HepG2 (cell line): ENCODE measurements around the gene ZNF446. TPM values are rescaled to one million over a fixed set of nuclear protein-coding genes. Genes with fewer than 3 reads are reported as not detected.

ENCODE experiments used
- AHR ChIP-seq: IDR thresholded peaks from 2 replicates; pipeline ENCODE4 v1.6.1; 2018; ENCODE audit warnings: missing genetic modification reagents, missing compliant biosample characterization
- FOXK2 ChIP-seq: fragments of 450-650 bp; IDR thresholded peaks from 2 replicates; pipeline ENCODE4 v1.6.1; 2016
- GTF3A ChIP-seq: sonication (generic); formaldehyde crosslinking; conservative IDR thresholded peaks from 2 replicates; pipeline ENCODE4 v1.4.0; 2020; ENCODE audit warnings: mild to moderate bottlenecking, missing genetic modification reagents
- HMGA1 ChIP-seq: sonication (generic); formaldehyde crosslinking; conservative IDR thresholded peaks from 2 replicates; pipeline ENCODE4 v1.4.0; 2020; ENCODE audit warnings: missing genetic modification reagents
- KLF12 ChIP-seq: sonication (generic); formaldehyde crosslinking; IDR thresholded peaks from 2 replicates; pipeline ENCODE4 v1.4.0; 2020; ENCODE audit warnings: missing genetic modification reagents, borderline replicate concordance
- MTF1 ChIP-seq: sonication (generic); formaldehyde crosslinking; IDR thresholded peaks from 2 replicates; pipeline ENCODE4 v1.5.0; 2020; ENCODE audit warnings: missing genetic modification reagents
- MTF2 ChIP-seq: sonication (generic); formaldehyde crosslinking; IDR thresholded peaks from 2 replicates; pipeline ENCODE4 v1.5.0; 2020; ENCODE audit warnings: missing genetic modification reagents, borderline replicate concordance
- PAX8 ChIP-seq: sonication (generic); formaldehyde crosslinking; IDR thresholded peaks from 2 replicates; pipeline ENCODE4 v1.8.0; 2022; ENCODE audit warnings: mild to moderate bottlenecking, missing genetic modification reagents, borderline replicate concordance
- SCMH1 ChIP-seq: sonication (generic); formaldehyde crosslinking; IDR thresholded peaks from 2 replicates; pipeline ENCODE4 v1.9.0; 2021; ENCODE audit warnings: missing genetic modification reagents, mild to moderate bottlenecking, borderline replicate concordance
- SMYD3 ChIP-seq: sonication (generic); formaldehyde crosslinking; IDR thresholded peaks from 2 replicates; pipeline ENCODE4 v1.8.1; 2023; ENCODE audit warnings: mild to moderate bottlenecking, missing genetic modification reagents
- SP1 ChIP-seq, 2 experiments: fragments of 450-650 bp in 1 of 2; sonication (generic) in 1 of 2; formaldehyde crosslinking in 1 of 2; IDR thresholded peaks; 2 replicates each; pipeline versions ENCODE4 v1.4.0 to v1.6.1; 2016 to 2020; ENCODE audit warnings: missing genetic modification reagents in 1 of 2
- SYNCRIP ChIP-seq: fragments of 200-400 bp; formaldehyde crosslinking; IDR thresholded peaks from 2 replicates; pipeline ENCODE4 v1.6.1; 2018; ENCODE audit warnings: mild to moderate bottlenecking, low read depth, low read length; ENCODE audit not compliant: insufficient read depth
- TCF7 ChIP-seq: sonication (generic); IDR thresholded peaks from 2 replicates; pipeline ENCODE4 v1.6.1; 2016; ENCODE audit warnings: antibody characterized with exemption, low read depth
- TOE1 ChIP-seq: sonication (generic); formaldehyde crosslinking; IDR thresholded peaks from 2 replicates; pipeline ENCODE4 v1.4.0; 2020; ENCODE audit warnings: mild to moderate bottlenecking, missing genetic modification reagents
- WIZ ChIP-seq: sonication (generic); formaldehyde crosslinking; IDR thresholded peaks from 2 replicates; pipeline ENCODE4 v1.5.1; 2020; ENCODE audit warnings: mild to moderate bottlenecking, missing genetic modification reagents
- ZNF296 ChIP-seq: sonication (generic); formaldehyde crosslinking; conservative IDR thresholded peaks from 2 replicates; pipeline ENCODE4 v1.5.0; 2020; ENCODE audit warnings: mild to moderate bottlenecking, missing genetic modification reagents
- ZNF33A ChIP-seq: sonication (generic); formaldehyde crosslinking; IDR thresholded peaks from 2 replicates; pipeline ENCODE4 v1.5.1; 2020; ENCODE audit warnings: missing genetic modification reagents, mild to moderate bottlenecking, moderate library complexity, borderline replicate concordance
- ZNF496 ChIP-seq: sonication (generic); formaldehyde crosslinking; IDR thresholded peaks from 2 replicates; pipeline ENCODE4 v1.8.1; 2023; ENCODE audit warnings: mild to moderate bottlenecking, moderate library complexity, missing genetic modification reagents; ENCODE audit not compliant: insufficient replicate concordance
- ZNF619 ChIP-seq: sonication (generic); formaldehyde crosslinking; IDR thresholded peaks from 2 replicates; pipeline ENCODE4 v1.4.0; 2020; ENCODE audit warnings: mild to moderate bottlenecking, missing genetic modification reagents
- ZNF652 ChIP-seq: IDR thresholded peaks from 2 replicates; pipeline ENCODE4 v1.6.1; 2016; ENCODE audit warnings: low read depth, borderline replicate concordance
- polyA plus RNA-seq, 8 experiments: library from polyadenylated mRNA; depleted of rRNA in 3 of 8; stranded (reverse) in 7 of 8; unstranded in 1 of 8; fragments of >200 nt; fragmentation: Illumina TruSeq in 4 of 8; extraction: Trizol in 4 of 8; gene quantifications; 2 replicates each; pipeline versions ENCODE4 v1.2.1 to v1.2.3, GENCODE V29; 2011 to 2016; ENCODE audit warnings: low read depth in 4 of 8, missing spikeins in 1 of 8, mixed read lengths in 1 of 8; ENCODE audit not compliant: insufficient read depth in 1 of 8
- total RNA-seq, 5 experiments: library from RNA; depleted of rRNA; stranded (reverse); fragments of >200 nt; fragmentation: Illumina TruSeq; extraction: Trizol; gene quantifications; 2 replicates each; pipeline ENCODE4 v1.2.3, GENCODE V29; 2016; ENCODE audit warnings: low read depth in 1 of 5
- TF ChIP-seq, protein P1 (sequence below): sonication (generic); formaldehyde crosslinking; IDR thresholded peaks from 2 replicates; pipeline ENCODE4 v1.5.1; 2020; ENCODE audit warnings: missing genetic modification reagents, mild to moderate bottlenecking, borderline replicate concordance
- TF ChIP-seq, protein P2 (sequence below): sonication (generic); formaldehyde crosslinking; IDR thresholded peaks from 2 replicates; pipeline ENCODE4 v1.5.0; 2020; ENCODE audit warnings: mild to moderate bottlenecking, missing genetic modification reagents
- TF ChIP-seq, protein P3 (sequence below): sonication (generic); formaldehyde crosslinking; IDR thresholded peaks from 2 replicates; pipeline ENCODE4 v1.4.0; 2020; ENCODE audit warnings: missing genetic modification reagents

ZNF446 gene
- total and polyA plus RNA-seq, 2 of the 13 experiments (the other 11 are each of a cell fraction or from before 2014, with no cell fraction given), result 3.0 to 3.6 TPM

DNA sequence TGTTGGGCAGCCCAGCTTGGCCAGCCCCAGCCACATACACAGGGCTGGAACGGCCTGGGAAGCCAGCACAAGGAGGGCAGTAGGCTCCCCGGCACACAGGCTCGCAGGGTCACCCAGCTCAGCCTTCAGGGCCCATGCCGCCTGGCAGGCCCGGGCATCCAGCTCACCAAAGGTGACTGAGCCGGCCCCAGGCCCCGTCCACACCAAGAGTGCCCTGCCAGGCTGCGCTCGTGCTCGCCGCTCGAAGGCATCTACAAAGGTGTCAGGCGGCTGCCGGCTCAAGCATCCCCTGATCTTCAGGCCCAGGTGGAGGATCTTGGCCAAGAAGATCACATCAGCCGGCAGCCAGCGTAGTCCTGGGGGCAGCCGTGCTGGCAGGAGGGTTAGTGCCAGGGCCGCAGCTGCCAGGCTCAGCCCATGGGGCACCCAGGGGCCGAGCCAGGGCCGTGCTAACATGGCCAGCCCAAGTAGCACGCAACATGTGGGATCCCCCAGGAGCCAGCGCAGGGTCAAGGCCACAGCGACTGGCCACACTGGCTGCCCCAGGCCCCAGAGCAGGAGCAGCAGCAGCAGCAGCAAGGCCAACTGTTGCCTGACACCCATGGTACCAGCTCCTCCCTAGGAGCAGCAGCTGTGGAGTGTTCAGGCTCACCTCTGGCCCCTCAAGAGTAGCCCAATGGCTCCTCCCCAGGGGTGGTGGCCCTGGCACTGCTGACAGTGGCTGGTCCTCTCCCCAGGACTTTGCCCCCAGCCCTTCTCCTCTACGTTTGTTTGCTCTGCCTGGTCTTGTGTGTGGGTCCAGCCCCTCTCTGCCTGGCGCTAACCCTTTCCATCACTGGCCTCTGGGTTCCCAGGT is 35.4 kb downstream of the ZNF446 start, which contains the start of gene SLC27A5 (continued):
- TF ChIP-seq, protein P1, sequence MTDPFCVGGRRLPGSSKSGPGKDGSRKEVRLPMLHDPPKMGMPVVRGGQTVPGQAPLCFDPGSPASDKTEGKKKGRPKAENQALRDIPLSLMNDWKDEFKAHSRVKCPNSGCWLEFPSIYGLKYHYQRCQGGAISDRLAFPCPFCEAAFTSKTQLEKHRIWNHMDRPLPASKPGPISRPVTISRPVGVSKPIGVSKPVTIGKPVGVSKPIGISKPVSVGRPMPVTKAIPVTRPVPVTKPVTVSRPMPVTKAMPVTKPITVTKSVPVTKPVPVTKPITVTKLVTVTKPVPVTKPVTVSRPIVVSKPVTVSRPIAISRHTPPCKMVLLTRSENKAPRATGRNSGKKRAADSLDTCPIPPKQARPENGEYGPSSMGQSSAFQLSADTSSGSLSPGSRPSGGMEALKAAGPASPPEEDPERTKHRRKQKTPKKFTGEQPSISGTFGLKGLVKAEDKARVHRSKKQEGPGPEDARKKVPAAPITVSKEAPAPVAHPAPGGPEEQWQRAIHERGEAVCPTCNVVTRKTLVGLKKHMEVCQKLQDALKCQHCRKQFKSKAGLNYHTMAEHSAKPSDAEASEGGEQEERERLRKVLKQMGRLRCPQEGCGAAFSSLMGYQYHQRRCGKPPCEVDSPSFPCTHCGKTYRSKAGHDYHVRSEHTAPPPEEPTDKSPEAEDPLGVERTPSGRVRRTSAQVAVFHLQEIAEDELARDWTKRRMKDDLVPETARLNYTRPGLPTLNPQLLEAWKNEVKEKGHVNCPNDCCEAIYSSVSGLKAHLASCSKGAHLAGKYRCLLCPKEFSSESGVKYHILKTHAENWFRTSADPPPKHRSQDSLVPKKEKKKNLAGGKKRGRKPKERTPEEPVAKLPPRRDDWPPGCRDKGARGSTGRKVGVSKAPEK (CRISPR knock-in tag), result no peak
- TF ChIP-seq TCF7, result no peak
- no peak for TF ChIP-seq ZNF296 (CRISPR knock-in tag)
- TF ChIP-seq SP1 (IDR thresholded peaks at IDR 0.05), result no peak
- no peak for TF ChIP-seq SP1 (CRISPR knock-in tag; IDR thresholded peaks at IDR 0.05)
- no peak for TF ChIP-seq KLF12 (CRISPR knock-in tag)
- no peak for TF ChIP-seq HMGA1 (CRISPR knock-in tag)
- no peak for TF ChIP-seq SYNCRIP
- TF ChIP-seq ZNF33A, result no peak
- no peak for TF ChIP-seq ZNF619 (CRISPR knock-in tag)
- no peak for TF ChIP-seq FOXK2
- peak; percentile 20; the same call in 1 of the 2 replicates for TF ChIP-seq AHR (CRISPR knock-in tag)
- peak; percentile 85; the same call in 1 of the 2 replicates for TF ChIP-seq GTF3A (CRISPR knock-in tag)
- TF ChIP-seq MTF2 (CRISPR knock-in tag), result no peak
- TF ChIP-seq ZNF652 (CRISPR knock-in tag), result peak; percentile 90
- TF ChIP-seq ZNF496 (CRISPR knock-in tag), result no peak
- TF ChIP-seq MTF1 (CRISPR knock-in tag), result no peak
- TF ChIP-seq, protein P2, sequence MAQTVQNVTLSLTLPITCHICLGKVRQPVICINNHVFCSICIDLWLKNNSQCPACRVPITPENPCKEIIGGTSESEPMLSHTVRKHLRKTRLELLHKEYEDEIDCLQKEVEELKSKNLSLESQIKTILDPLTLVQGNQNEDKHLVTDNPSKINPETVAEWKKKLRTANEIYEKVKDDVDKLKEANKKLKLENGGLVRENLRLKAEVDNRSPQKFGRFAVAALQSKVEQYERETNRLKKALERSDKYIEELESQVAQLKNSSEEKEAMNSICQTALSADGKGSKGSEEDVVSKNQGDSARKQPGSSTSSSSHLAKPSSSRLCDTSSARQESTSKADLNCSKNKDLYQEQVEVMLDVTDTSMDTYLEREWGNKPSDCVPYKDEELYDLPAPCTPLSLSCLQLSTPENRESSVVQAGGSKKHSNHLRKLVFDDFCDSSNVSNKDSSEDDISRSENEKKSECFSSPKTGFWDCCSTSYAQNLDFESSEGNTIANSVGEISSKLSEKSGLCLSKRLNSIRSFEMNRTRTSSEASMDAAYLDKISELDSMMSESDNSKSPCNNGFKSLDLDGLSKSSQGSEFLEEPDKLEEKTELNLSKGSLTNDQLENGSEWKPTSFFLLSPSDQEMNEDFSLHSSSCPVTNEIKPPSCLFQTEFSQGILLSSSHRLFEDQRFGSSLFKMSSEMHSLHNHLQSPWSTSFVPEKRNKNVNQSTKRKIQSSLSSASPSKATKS (CRISPR knock-in tag), result no peak
- TF ChIP-seq SCMH1 (CRISPR knock-in tag), result no peak
- TF ChIP-seq PAX8, result no peak
- TF ChIP-seq SMYD3 (CRISPR knock-in tag), result no peak
- TF ChIP-seq TOE1 (CRISPR knock-in tag), result no peak
- TF ChIP-seq, protein P3, sequence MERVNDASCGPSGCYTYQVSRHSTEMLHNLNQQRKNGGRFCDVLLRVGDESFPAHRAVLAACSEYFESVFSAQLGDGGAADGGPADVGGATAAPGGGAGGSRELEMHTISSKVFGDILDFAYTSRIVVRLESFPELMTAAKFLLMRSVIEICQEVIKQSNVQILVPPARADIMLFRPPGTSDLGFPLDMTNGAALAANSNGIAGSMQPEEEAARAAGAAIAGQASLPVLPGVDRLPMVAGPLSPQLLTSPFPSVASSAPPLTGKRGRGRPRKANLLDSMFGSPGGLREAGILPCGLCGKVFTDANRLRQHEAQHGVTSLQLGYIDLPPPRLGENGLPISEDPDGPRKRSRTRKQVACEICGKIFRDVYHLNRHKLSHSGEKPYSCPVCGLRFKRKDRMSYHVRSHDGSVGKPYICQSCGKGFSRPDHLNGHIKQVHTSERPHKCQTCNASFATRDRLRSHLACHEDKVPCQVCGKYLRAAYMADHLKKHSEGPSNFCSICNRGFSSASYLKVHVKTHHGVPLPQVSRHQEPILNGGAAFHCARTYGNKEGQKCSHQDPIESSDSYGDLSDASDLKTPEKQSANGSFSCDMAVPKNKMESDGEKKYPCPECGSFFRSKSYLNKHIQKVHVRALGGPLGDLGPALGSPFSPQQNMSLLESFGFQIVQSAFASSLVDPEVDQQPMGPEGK (CRISPR knock-in tag), result peak; percentile 76
- TF ChIP-seq WIZ, result 0 out of 2 replicates have a peak, but pooled peaks have one; percentile 49
